ENCODE data around the gene OLAH. TPM values are rescaled to one million over a fixed set of nuclear protein-coding genes. Genes with fewer than 3 reads are reported as not detected.
"Not testable (repeated sequence)": the region's sequence is repeated elsewhere in the genome, so short reads cannot be mapped to it uniquely, and the experiment has no call there.

OLAH gene
- 16.3 and 26.0 TPM in 2 replicates for total RNA-seq

- H3K36me3 ChIP-seq (ENCODE audit: control insufficient read depth, insufficient read depth, low read length) = no peaks in the 10 kb centered on the region
- H3K4me3 ChIP-seq (ENCODE audit: low read depth, low read length) = no peak within 1 kb of the TSS
- FAIRE-seq = no peak
- peak; percentile 31 for DNase-seq (ENCODE audit: low read depth)
- no peak for TF ChIP-seq CTCF (IDR thresholded peaks at IDR 0.05; ENCODE audit: insufficient read depth, low read length, severe bottlenecking)
- H3K27me3 ChIP-seq (ENCODE audit: control insufficient read depth, insufficient read depth, low read length) = no peaks in the 10 kb centered on the region
Measured at GRCh38 chr10:15043674-15044073, at the start of gene OLAH. Gene OLAH (plus strand): TSS chr10:15043943. CDS start chr10:15047289, 3,346 bp downstream.

DNA sequence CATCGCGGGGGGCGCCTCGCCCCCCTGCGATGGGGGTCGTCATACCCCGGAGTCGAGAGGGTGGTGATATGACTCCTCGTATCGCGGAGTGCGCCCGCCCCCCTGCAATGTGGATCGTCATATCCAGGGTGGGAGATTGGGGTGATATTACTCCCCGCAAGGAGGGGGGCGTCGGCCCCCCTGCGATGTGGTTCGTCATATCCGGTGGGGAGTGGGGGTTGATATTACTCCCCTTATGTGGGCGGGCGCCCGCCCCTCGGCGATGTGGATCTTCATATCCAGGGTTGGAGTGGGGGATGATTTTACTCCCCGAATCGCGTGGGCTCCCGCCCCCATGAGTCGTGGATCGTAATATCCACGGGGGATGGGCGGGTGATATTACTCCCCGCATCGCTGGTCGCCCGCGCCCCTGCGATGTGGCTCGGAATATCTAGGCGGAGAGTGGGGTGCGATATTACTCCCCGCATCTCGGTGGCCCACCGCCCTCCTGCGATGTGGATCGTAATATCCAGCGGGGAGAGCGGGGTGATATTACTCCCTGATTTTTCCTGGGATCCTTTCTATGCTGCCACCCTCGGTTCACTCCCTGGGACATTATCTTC is 47.7 kb upstream of the OLAH start:
- DNase-seq (ENCODE audit: low read depth) (no peak), FAIRE-seq (no peak)
- Histone ChIP-seq H3K4me3 (ENCODE audit: low read depth, low read length) (no peak overlapping the region), H3K36me3 (ENCODE audit: control insufficient read depth, insufficient read depth, low read length) (no peaks in the 10 kb centered on the region), H3K27me3 (ENCODE audit: control insufficient read depth, insufficient read depth, low read length) (no peaks in the 10 kb centered on the region)
- TF ChIP-seq CTCF (IDR thresholded peaks at IDR 0.05; ENCODE audit: insufficient read depth, low read length, severe bottlenecking) = no peak

- not testable (repeated sequence) for H3K27me3 ChIP-seq (ENCODE audit: control insufficient read depth, insufficient read depth, low read length); H3K36me3 ChIP-seq (ENCODE audit: control insufficient read depth, insufficient read depth, low read length); H3K4me3 ChIP-seq (ENCODE audit: low read depth, low read length)
- peak; percentile 91 for FAIRE-seq
- DNase-seq (ENCODE audit: low read depth) = peak; percentile 97
Measured at GRCh38 chr10:15013530-15013929, 30.2 kb upstream of the OLAH start.

DNA sequence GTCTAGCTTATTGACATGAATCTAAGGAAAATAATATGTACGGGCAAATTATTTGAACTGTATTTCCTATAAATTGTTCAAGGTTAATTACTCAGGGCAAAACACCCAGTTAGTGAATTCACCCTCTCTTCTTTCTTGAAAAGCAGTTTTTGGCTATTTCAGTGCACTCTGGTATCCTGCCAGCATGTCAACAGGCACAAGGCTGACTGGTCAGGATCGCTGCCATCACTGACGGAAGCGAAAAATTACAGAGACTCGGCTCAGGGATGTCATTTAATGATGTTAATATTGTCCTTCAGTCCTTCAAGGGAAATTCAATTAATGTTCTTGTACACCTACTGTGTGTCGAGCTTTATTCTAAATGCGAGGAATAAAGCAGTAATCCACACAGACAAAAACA is 28.3 kb upstream of the OLAH start:
- no peak for FAIRE-seq
- TF ChIP-seq CTCF (IDR thresholded peaks at IDR 0.05; ENCODE audit: insufficient read depth, low read length, severe bottlenecking) = no peak

DNA sequence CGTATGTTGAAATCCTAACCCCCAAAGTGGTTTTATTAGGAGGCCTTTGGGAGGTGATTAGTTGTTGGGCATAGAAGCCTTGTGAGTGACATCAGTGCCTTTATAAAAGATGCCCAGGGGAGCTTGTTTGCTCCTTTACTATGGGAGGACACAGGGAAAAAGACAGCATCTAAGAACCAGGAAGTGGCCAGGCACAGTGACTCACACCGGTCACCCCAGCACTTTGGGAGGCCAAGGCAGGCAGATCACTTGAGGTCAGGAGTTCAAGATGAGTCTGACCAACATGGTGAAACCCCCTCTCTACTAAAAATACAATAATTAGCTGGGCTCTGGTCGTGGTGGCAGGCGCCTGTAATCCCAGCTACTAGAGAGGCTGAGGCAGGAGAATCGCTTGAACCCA is 22.8 kb upstream of the OLAH start:
- DNase-seq (ENCODE audit: low read depth); FAIRE-seq; H3K4me3 ChIP-seq (ENCODE audit: low read depth, low read length); H3K36me3 ChIP-seq (ENCODE audit: control insufficient read depth, insufficient read depth, low read length); H3K27me3 ChIP-seq (ENCODE audit: control insufficient read depth, insufficient read depth, low read length): not testable (repeated sequence)

More for the DNA sequence above, 28.3 kb upstream of the OLAH start:
- Histone ChIP-seq H3K36me3 (ENCODE audit: control insufficient read depth, insufficient read depth, low read length) (no peaks in the 10 kb centered on the region), H3K27me3 (ENCODE audit: control insufficient read depth, insufficient read depth, low read length) (no peaks in the 10 kb centered on the region), H3K4me3 (ENCODE audit: low read depth, low read length) (no peak overlapping the region)
- DNase-seq (ENCODE audit: low read depth) = no peak

- H3K36me3 ChIP-seq (ENCODE audit: control insufficient read depth, insufficient read depth, low read length); H3K4me3 ChIP-seq (ENCODE audit: low read depth, low read length); FAIRE-seq: not testable (repeated sequence)
Measured at GRCh38 chr10:15023079-15023478, 20.7 kb upstream of the OLAH start.

DNA sequence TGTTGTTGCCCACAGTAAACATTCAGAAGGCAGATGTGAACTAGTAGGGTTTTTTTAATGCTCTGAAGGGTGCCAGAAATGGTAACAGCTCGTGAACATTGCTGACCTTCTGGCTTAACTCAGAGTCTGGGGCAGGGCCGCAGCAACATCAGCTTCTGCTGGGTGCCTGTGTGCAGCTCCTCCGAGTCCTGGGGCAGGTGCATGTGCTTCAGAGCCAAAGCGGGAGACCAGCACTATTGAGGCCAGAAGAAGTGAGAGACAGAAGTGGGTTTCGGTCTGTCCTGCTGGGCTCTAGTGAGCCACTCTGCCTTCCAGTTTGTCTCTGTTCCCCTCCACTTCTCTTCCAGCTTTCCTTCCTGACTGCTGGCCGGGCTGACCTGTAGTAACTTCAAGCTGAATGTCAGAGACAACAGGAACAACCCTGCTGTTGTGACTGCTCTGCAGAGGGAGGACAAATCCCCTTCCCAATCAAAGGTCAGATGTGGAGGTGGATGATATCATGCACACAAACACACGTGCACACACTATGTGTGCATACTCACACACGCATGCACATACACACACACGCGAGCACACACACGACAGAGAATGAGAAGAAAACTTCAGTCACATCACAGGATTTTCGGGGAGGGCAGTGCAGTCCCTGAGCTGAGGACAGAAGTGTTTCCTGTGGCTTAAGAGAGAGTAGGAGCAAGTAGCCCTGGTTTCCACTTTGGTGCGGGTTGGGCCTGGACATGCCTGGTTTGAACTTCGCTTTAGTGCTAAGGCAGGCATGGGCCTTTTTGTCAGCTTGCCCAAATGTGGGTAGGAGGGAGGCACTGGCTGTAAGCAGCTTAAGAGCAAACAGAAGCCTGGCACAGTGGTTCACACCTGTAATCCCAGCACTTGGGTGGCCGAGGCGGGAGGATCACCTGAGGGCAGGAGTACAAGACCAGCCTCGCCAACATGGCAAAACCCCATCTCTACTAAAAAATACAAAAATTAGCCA is 19.4 kb upstream of the OLAH start:
- not testable (repeated sequence) for H3K36me3 ChIP-seq (ENCODE audit: control insufficient read depth, insufficient read depth, low read length); H3K27me3 ChIP-seq (ENCODE audit: control insufficient read depth, insufficient read depth, low read length); H3K4me3 ChIP-seq (ENCODE audit: low read depth, low read length)
- DNase-seq (ENCODE audit: low read depth) (peak; percentile 35), FAIRE-seq (peak; percentile 90)

More at GRCh38 chr10:15023079-15023478, 20.7 kb upstream of the OLAH start:
- not testable (repeated sequence) for DNase-seq (ENCODE audit: low read depth); H3K27me3 ChIP-seq (ENCODE audit: control insufficient read depth, insufficient read depth, low read length)

GRCh38 chr10:15025040-15025439 is 18.7 kb upstream of the OLAH start:
- H3K27me3 ChIP-seq (ENCODE audit: control insufficient read depth, insufficient read depth, low read length); H3K36me3 ChIP-seq (ENCODE audit: control insufficient read depth, insufficient read depth, low read length); FAIRE-seq; H3K4me3 ChIP-seq (ENCODE audit: low read depth, low read length); DNase-seq (ENCODE audit: low read depth): not testable (repeated sequence)
